Adipocyte (in vitro differentiated cells): ENCODE measurements around the gene ADGRG6.
A peak's percentile ranks its signal among the peaks of the same experiment; 100 is the strongest.

Experiments
- DNase-seq: peaks from one replicate; pipeline ENCODE4 v3.0.0-alpha.2; 2015; ENCODE audit warnings: low read depth
- H3K27me3 ChIP-seq: replicated peaks from 2 replicates; pipeline ENCODE4 v1.7.0; 2013; ENCODE audit warnings: mild to moderate bottlenecking, low read length, moderate library complexity; ENCODE audit not compliant: control insufficient read depth, insufficient read depth
- H3K36me3 ChIP-seq: 2 replicates; pipeline ENCODE4 v1.7.0; 2013; ENCODE audit warnings: low read length, mild to moderate bottlenecking, moderate library complexity; ENCODE audit not compliant: control insufficient read depth, insufficient read depth, severe bottlenecking
- H3K4me1 ChIP-seq: 2 replicates; pipeline ENCODE4 v1.7.0; 2013; ENCODE audit warnings: mild to moderate bottlenecking, low read length, moderate library complexity; ENCODE audit not compliant: control insufficient read depth, insufficient read depth
- H3K4me3 ChIP-seq: 2 replicates; pipeline ENCODE4 v1.7.0; 2013; ENCODE audit warnings: mild to moderate bottlenecking, low read length, moderate library complexity
- H3K9ac ChIP-seq: 2 replicates; pipeline ENCODE4 v1.7.0; 2013; ENCODE audit warnings: mild to moderate bottlenecking, low read length, moderate library complexity
- H3K9me3 ChIP-seq: 2 replicates; pipeline ENCODE4 v1.7.0; 2013; ENCODE audit warnings: mild to moderate bottlenecking, low read length, moderate library complexity; ENCODE audit not compliant: control insufficient read depth

ADGRG6 gene

GRCh38 chr6:142474531-142475289 lies 172.9 kb downstream of the ADGRG6 start:
- Histone ChIP-seq H3K4me1 (no peaks in the 10 kb centered on the region), H3K4me3 (no peak overlapping the region)

GRCh38 chr6:142476452-142476851 lies 174.6 kb downstream of the ADGRG6 start:
- no peak overlapping the region for H3K4me3 ChIP-seq
- no peaks in the 10 kb centered on the region for H3K4me1 ChIP-seq
- no peaks in the 10 kb centered on the region for H3K36me3 ChIP-seq
- no peaks in the 10 kb centered on the region for H3K9me3 ChIP-seq
- no peak for DNase-seq
- no peak overlapping the region for H3K9ac ChIP-seq
- H3K27me3 ChIP-seq, result no peaks in the 10 kb centered on the region

More at GRCh38 chr6:142474531-142475289, 172.9 kb downstream of the ADGRG6 start:
- Histone ChIP-seq H3K9ac (no peak overlapping the region), H3K27me3 (no peaks in the 10 kb centered on the region), H3K36me3 (no peaks in the 10 kb centered on the region), H3K9me3 (no peaks in the 10 kb centered on the region)
- DNase-seq, result peak; percentile 78

- Histone ChIP-seq H3K36me3 (no peaks in the 10 kb centered on the region), H3K27me3 (no peaks in the 10 kb centered on the region), H3K9me3 (no peaks in the 10 kb centered on the region), H3K9ac (no peak overlapping the region), H3K4me3 (no peak overlapping the region), H3K4me1 (no peaks in the 10 kb centered on the region)
- peak; percentile 24 for DNase-seq
Measured at GRCh38 chr6:142478117-142478516, 176.3 kb downstream of the ADGRG6 start.

- Histone ChIP-seq H3K36me3 (no peaks in the 10 kb centered on the region), H3K4me1 (peaks cover 3% of the 10 kb centered on the region), H3K4me3 (no peak overlapping the region), H3K27me3 (no peaks in the 10 kb centered on the region), H3K9ac (no peak overlapping the region), H3K9me3 (no peaks in the 10 kb centered on the region)
- no peak for DNase-seq
Measured at GRCh38 chr6:142481466-142481865, 179.7 kb downstream of the ADGRG6 start.

- no peaks in the 10 kb centered on the region for H3K9me3 ChIP-seq
- H3K4me1 ChIP-seq, result peaks cover 3% of the 10 kb centered on the region
- no peak for DNase-seq
- no peak overlapping the region for H3K4me3 ChIP-seq
- no peak overlapping the region for H3K9ac ChIP-seq
- no peaks in the 10 kb centered on the region for H3K36me3 ChIP-seq
- no peaks in the 10 kb centered on the region for H3K27me3 ChIP-seq
Measured at GRCh38 chr6:142482249-142482648, 180.4 kb downstream of the ADGRG6 start.

- Histone ChIP-seq H3K4me3 (no peak overlapping the region), H3K36me3 (no peaks in the 10 kb centered on the region), H3K9ac (no peak overlapping the region), H3K9me3 (no peaks in the 10 kb centered on the region), H3K27me3 (no peaks in the 10 kb centered on the region), H3K4me1 (peaks cover 3% of the 10 kb centered on the region)
- DNase-seq, result peak; percentile 23
Measured at GRCh38 chr6:142482974-142483373, 181.2 kb downstream of the ADGRG6 start.

- peak; percentile 45 for DNase-seq
- H3K36me3 ChIP-seq, result no peaks in the 10 kb centered on the region
- H3K27me3 ChIP-seq, result no peaks in the 10 kb centered on the region
- H3K4me1 ChIP-seq, result peaks cover 3% of the 10 kb centered on the region
- H3K4me3 ChIP-seq, result no peak overlapping the region
- no peaks in the 10 kb centered on the region for H3K9me3 ChIP-seq
- H3K9ac ChIP-seq, result no peak overlapping the region
Measured at GRCh38 chr6:142485256-142485655, 183.4 kb downstream of the ADGRG6 start.

- DNase-seq, result no peak
- Histone ChIP-seq H3K36me3 (no peaks in the 10 kb centered on the region), H3K9me3 (no peaks in the 10 kb centered on the region), H3K4me1 (peaks cover 3% of the 10 kb centered on the region), H3K4me3 (no peak overlapping the region), H3K9ac (no peak overlapping the region), H3K27me3 (no peaks in the 10 kb centered on the region)
Measured at GRCh38 chr6:142489722-142490610, 188.2 kb downstream of the ADGRG6 start.
